Measurements from ENCODE around the gene TEN1. TPM values are rescaled to one million over a fixed set of nuclear protein-coding genes. Genes with fewer than 3 reads are reported as not detected.
A peak's percentile ranks its signal among the peaks of the same experiment; 100 is the strongest.

Gene TEN1
- total and polyA plus RNA-seq, 9 of the 15 experiments (the other 6 are each of a cell fraction or from before 2014, with no cell fraction given): 1.3 to 25.7 (median 10.1) TPM

GRCh38 chr17:76000016-76000754, 21.1 kb downstream of the TEN1 start (continued):
- TF ChIP-seq, protein P1, sequence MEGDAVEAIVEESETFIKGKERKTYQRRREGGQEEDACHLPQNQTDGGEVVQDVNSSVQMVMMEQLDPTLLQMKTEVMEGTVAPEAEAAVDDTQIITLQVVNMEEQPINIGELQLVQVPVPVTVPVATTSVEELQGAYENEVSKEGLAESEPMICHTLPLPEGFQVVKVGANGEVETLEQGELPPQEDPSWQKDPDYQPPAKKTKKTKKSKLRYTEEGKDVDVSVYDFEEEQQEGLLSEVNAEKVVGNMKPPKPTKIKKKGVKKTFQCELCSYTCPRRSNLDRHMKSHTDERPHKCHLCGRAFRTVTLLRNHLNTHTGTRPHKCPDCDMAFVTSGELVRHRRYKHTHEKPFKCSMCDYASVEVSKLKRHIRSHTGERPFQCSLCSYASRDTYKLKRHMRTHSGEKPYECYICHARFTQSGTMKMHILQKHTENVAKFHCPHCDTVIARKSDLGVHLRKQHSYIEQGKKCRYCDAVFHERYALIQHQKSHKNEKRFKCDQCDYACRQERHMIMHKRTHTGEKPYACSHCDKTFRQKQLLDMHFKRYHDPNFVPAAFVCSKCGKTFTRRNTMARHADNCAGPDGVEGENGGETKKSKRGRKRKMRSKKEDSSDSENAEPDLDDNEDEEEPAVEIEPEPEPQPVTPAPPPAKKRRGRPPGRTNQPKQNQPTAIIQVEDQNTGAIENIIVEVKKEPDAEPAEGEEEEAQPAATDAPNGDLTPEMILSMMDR (IDR thresholded peaks at IDR 0.05 in 2 of 3, conservative IDR thresholded peaks at IDR 0.05 in 1 of 3; ENCODE audit: insufficient read depth in 2 of 3, low read depth in 1 of 3, low read length in 3 of 3): peak; percentile 82 to 98 (median 92)
- TF ChIP-seq ZHX1 (conservative IDR thresholded peaks at IDR 0.05; ENCODE audit: low read length): no peak
- TF ChIP-seq GTF2A2 (tag; IDR thresholded peaks at IDR 0.05): no peak
- TF ChIP-seq, protein P2, sequence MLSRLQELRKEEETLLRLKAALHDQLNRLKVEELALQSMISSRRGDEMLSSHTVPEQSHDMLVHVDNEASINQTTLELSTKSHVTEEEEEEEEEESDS (CRISPR knock-in tag; IDR thresholded peaks at IDR 0.05): no peak
- TF ChIP-seq SP1 (CRISPR knock-in tag; IDR thresholded peaks at IDR 0.05): 0 out of 2 replicates have a peak, but pooled peaks have one; percentile 32
- TF ChIP-seq TAF1 (IDR thresholded peaks at IDR 0.05; ENCODE audit: control insufficient read depth, extremely low read depth, insufficient read depth, low read length, severe bottlenecking): peak; percentile 14
- no peak for TF ChIP-seq ZBTB40 (IDR thresholded peaks at IDR 0.05)
- TF ChIP-seq ZBTB40 (CRISPR knock-in tag; IDR thresholded peaks at IDR 0.05): no peak
- TF ChIP-seq CTCFL (IDR thresholded peaks at IDR 0.05; ENCODE audit: borderline replicate concordance, insufficient read depth, low read depth, low read length, poor library complexity, severe bottlenecking): peak; percentile 94
